ENCODE results near the gene CAMK2A.

DNA sequence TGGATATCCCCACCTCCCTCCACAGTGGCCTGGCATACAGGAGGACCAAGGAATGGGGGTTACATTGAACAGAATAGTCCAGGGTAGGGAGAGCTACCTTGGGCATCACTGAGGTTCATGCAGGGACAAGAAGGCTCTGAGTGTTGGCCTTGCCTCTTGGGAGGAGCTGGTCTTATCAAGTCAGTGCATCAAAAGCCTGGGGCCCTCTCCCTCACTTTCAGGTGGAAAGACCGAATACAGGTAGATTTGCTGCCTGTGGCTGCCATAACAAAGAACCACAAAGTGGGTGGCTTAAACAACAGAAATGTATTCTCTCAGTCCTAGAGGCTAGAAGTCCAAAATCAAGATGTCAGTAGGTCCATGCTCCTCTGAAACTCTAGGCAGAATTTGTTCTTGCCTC is 31.6 kb upstream of the CAMK2A start:
- TF ChIP-seq RXRA (IDR thresholded peaks at IDR 0.05) = no peak
- no peak for TF ChIP-seq JUND (IDR thresholded peaks at IDR 0.05)
- TF ChIP-seq, protein P1, sequence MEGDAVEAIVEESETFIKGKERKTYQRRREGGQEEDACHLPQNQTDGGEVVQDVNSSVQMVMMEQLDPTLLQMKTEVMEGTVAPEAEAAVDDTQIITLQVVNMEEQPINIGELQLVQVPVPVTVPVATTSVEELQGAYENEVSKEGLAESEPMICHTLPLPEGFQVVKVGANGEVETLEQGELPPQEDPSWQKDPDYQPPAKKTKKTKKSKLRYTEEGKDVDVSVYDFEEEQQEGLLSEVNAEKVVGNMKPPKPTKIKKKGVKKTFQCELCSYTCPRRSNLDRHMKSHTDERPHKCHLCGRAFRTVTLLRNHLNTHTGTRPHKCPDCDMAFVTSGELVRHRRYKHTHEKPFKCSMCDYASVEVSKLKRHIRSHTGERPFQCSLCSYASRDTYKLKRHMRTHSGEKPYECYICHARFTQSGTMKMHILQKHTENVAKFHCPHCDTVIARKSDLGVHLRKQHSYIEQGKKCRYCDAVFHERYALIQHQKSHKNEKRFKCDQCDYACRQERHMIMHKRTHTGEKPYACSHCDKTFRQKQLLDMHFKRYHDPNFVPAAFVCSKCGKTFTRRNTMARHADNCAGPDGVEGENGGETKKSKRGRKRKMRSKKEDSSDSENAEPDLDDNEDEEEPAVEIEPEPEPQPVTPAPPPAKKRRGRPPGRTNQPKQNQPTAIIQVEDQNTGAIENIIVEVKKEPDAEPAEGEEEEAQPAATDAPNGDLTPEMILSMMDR (IDR thresholded peaks at IDR 0.05; ENCODE audit: low read depth, low read length, missing input control) = no peak
- TF ChIP-seq MAX (IDR thresholded peaks at IDR 0.05) = no peak
- no peak for TF ChIP-seq RAD21 (IDR thresholded peaks at IDR 0.05)
- no peak for TF ChIP-seq YY1 (IDR thresholded peaks at IDR 0.05)
- TF ChIP-seq SP1 (IDR thresholded peaks at IDR 0.05) = no peak
- TF ChIP-seq REST (IDR thresholded peaks at IDR 0.05) = no peak
- no peak for TF ChIP-seq NR2F2 (IDR thresholded peaks at IDR 0.05)
- TF ChIP-seq FOXA2 (IDR thresholded peaks at IDR 0.05) = no peak
- no peak for TF ChIP-seq TAF1 (conservative IDR thresholded peaks at IDR 0.05)
- TF ChIP-seq GABPA (IDR thresholded peaks at IDR 0.05 in 1 of 2, conservative IDR thresholded peaks at IDR 0.05 in 1 of 2) = no peak
- no peak for TF ChIP-seq HNF4G (IDR thresholded peaks at IDR 0.05)
